HG03565 (cell line): ENCODE data around the gene RRP7A.
"Not testable (repeated sequence)": the region's sequence is repeated elsewhere in the genome, so short reads cannot be mapped to it uniquely, and the experiment has no call there.

Source experiments
- ATAC-seq: cut with Tn5 transposase; IDR thresholded peaks from one replicate; pipeline ENCODE4 v1.9.1; 2021; ENCODE audit warnings: mild to moderate bottlenecking, moderate library complexity; ENCODE audit not compliant: unreplicated experiment

RRP7A gene

DNA sequence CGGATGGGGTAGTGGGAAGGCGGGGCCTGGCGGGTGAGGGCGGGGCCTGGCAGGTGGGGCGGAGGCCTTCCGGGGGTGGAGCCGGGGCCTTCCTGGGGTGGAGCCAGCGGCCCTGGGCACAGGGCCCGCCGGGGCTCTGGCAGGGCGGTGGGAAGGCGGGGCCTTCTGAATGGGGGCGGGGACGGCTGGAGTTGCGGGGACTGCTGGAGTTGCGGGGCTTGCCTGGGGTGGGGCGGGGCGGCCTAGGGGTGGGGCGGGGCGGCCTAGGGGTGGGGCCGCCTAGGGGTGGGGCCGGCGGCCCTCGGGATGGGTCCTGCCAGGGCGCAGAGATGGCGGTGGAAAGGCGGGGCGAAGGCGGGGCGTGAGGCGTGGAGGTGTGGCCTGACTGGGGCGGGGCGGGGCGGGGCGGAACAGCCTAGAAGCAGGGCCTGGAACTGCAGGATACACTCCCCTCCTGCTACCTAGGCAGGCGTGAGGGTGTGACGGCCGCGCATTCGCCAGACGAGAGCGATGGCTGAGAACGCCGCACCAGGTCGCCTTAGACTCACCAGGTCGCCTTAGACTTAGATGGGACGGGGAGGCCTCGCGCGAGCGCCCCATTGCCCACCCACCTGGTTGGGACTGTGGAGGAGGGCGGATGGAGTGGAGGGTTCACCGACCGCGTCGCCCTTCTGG, 19.3 kb downstream of the RRP7A start:
- peak; percentile 38 for ATAC-seq

DNA sequence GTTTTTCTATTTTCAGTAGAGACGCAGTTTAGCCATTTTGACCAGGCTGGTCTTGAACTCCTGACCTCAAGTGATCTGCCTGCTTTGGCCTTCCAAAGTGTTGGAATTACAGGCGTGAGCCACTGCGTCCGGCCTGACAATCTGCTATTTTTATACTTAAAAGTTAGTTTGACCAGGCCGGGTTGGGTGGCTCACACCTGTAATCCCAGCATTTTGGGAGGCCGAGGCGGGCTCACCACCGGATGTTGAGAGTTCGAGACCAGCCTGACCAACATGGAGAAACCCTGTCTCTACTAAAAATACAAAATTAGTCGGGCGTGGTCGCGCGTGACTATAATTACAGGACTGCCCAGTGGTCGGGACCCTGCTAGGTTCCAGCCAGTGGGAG, 19.8 kb downstream of the RRP7A start:
- ATAC-seq, result not testable (repeated sequence)

DNA sequence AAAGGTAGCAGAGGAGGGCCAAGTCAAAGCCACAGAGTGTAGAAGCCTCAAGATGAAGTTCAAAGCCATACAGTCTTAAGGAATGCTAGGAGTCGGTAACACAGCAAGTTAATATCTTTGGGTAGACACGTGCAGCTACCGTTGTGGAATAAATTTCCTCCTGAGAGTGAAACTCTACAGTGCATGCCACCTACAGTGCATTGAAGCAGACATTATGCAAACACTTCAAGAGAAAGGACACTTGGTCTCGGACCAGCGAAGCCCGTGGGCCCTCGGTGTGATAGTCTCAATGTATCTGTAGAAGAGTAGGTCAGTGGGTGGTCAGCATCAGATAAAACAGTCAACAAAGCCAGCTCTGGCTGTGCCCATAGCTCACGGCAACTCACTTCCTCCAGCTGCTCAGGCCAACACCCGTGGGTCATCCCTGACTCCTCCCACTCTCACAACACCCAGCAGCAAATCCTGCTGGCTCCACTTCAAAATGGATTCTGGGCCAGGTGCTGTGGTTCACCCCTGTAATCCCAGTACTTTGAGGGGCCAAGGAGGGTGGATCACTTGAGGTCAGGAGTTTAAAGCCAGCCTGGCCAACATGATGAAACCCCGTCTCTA, 24.0 kb downstream of the RRP7A start:
- ATAC-seq, result not testable (repeated sequence)

DNA sequence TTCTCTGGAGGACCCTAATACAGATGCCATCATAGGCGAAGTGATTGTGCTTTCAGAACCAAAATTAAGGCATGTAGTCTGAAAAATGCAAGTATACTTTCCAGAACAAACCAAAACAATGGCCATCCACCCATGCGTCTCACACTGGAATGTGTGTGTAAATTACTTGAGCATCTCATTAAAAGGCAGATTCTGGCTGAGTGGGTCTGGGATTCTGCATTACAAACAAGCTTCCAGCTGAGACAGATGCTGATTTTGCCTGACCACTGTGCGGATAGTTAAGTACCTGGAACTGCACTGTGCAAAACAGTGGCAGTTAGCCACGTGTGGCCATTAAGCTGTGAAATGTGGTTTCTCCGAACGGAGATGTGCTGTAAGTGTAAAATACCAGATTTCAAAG, 26.2 kb downstream of the RRP7A start:
- ATAC-seq, result no peak

GRCh38 chr22:42492323-42492690, 27.3 kb downstream of the RRP7A start:
- ATAC-seq, result no peak

- ATAC-seq, result no peak
Observed at GRCh38 chr22:42490243-42490832, 29.3 kb downstream of the RRP7A start.

DNA sequence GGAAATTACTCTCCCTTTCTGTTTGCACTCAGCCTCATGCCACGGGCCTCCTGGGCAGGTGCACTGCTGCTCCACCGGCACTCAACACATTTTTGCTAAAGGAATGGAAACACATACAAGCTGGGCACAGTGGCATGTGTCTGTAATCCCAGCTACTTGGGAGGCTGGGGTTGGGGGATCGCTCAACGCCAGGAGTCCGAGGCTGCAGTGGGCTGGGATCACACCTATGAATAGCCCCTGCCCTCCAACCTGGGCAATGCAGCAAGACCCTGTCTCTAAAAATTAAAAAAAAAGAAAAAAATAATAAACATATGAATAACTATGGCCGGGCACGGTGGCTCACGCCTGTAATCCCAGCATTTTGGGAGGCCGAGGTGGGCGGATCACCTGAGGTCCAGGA, 30.6 kb downstream of the RRP7A start:
- no peak for ATAC-seq

GRCh38 chr22:42484506-42484905, 35.1 kb downstream of the RRP7A start:
- ATAC-seq, result no peak

DNA sequence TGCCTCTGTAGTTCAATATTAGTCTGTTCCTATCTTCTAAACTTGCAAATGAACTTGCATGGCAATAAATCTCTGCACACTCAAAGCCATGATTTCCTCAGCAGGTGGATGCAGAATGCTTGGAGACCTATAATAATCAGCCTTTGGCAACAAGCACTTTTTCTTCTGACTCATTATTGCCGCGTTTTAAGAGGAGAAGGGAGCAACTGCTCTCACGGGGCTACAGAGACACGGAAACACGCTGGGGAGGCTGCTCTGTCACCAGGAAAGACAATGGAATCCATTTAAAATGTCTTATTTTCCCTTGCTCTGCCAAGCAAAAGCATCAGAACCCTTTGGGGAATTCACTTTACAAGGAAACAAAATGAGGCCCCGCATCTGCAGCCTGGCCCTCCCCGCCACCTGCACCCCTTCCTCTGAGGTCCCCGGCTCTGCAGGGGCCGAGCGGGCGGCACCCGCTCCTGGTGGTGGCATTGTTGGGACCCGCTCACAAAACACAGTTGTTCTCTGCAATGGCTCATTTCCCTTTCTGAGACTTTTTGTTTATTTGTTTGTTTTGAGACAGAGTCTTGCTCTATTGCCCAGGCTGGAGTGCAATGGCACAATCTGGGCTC, 35.9 kb downstream of the RRP7A start:
- not testable (repeated sequence) for ATAC-seq

GRCh38 chr22:42475122-42475521, 44.5 kb downstream of the RRP7A start:
- no peak for ATAC-seq

GRCh38 chr22:42473484-42474193, 46.0 kb downstream of the RRP7A start:
- no peak for ATAC-seq

GRCh38 chr22:42472671-42473070, 46.9 kb downstream of the RRP7A start:
- ATAC-seq, result no peak

DNA sequence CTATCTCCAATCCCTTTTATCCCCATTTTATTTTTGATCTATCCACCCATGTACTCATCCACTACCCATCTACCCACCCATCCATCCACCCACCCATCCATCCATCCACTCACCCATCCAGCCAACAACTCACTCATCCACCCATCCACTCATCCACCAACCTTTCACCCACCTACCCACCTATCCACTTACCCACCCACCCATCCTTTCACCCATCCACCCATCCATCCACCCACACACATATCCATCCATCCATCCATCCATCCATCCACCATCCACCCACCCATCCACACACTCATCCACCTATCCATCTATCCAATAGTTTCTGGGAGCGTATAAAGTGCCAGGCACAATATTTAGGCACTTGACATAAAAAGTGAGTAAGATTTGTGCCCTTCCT, 48.2 kb downstream of the RRP7A start:
- ATAC-seq, result no peak

- ATAC-seq, result no peak
Observed at GRCh38 chr22:42470366-42471082, 49.1 kb downstream of the RRP7A start.

- no peak for ATAC-seq
Observed at GRCh38 chr22:42468841-42469240, 50.8 kb downstream of the RRP7A start.

- ATAC-seq, result no peak
Observed at GRCh38 chr22:42462016-42462415, 57.6 kb downstream of the RRP7A start.

DNA sequence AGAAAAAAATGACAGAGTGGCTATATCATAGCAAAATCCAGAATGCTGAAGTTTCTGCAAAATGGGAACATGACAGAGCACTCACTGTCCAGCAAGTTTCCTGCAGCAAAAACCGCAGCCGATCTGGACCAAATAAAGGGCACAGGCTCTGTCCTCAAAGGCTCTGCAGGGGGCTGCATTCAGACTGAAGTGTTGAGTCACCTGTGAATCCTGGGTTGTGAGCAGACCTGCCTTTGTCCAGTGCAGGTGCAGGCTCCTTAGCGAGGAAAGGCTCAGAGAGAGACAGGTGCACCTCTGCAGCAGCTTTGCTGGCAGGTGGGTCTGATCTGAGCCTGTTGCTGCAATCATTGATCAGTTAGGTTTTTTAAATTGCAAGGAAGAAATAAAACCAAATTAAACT, 58.1 kb downstream of the RRP7A start:
- ATAC-seq, result no peak
